Endometrium (tissue), 2 donors: Measurements from ENCODE around the gene DISP3.

Source experiments
- FAIRE-seq: peaks from 2 replicates; lab custom pipeline; 2012; peaks lifted over from hg19 to GRCh38; lab: Jason Lieb, UNC
- donor health status: control.
- donor health status: control.

DISP3 gene

GRCh38 chr1:11486231-11487009 is 7.5 kb downstream of the DISP3 start:
- FAIRE-seq: no peak

GRCh38 chr1:11487196-11487751 is 8.3 kb downstream of the DISP3 start:
- FAIRE-seq: no peak

DNA sequence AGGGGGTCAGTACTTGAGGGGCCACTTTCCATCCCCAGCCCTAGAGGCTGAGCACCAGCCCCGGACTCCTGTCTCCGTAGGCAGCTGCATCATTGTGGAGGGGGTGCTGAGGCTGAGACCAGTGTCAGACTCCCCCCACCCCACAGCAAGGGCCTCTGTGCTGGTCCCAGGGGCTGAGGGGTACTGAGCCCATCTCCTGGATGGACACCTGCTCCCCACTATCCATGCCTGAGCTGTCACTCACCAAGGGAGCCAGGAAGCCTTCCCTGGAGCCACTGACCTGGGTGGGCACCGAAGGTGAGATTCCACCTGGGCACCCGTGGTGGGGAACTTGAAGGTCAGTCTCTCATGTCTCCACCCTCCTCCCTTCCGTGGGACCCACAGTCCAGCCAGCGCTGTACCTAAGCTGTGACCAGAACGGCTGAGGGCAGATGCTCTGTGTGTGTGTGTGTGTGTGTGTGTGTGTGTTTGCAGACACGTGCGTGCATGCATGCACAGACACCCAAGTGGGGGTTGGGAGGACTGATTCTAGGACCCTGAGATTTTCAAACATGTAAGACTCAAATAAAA is 9.3 kb downstream of the DISP3 start:
- FAIRE-seq: no peak

DNA sequence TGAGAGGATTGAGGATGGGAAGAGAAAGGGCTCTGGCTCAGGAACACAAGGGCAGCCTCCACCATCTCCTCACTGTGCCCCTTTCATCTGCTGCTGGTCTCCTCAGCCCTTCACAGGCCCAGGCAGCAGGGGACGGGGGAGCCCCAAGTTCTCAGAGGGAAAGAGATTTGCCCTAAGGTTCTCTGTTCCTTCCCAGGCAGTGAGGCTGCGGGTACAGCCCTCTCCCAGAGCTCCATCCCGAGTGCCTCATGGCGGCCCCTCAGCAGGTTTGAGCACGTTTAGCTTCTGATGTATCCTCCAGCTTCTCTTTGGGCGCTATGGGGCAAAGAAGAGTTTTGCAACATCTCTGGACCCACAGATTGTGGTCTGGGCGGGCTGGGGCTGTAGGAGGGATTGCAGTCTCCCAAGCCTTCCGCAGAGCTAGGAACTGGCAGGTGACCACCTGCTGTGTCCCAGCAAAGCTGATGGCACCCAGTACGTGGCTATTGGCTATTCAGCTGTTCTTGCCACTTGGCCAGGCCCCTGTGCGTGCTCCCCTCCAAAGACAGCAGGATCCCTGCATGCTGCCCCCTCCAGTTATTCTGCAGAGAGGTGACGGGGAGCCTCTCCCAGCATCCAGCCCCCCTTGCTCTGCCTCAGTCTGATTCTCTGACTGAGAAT is 10.1 kb downstream of the DISP3 start:
- no peak for FAIRE-seq

DNA sequence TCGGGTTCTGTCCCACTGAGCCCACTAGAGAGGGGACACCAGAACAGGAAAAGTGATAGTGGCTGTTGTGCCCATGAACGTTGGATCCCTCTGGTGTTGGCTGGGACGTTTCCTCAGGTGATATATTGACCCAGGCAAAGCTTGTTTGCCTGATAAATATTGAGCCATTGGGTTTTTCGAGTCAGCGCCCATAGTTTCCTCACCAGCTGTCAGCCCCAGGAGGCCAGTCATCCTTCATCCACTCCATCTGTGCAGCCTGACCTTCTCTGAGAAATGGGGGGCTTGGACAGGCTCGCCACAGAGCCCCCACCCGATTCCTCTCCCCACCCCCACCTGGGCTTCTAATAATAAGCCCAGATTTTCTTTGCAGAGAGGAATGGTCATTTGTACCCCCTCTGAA is 13.3 kb downstream of the DISP3 start:
- FAIRE-seq: no peak

GRCh38 chr1:11493972-11494655 is 15.2 kb downstream of the DISP3 start:
- FAIRE-seq: no peak

- FAIRE-seq: no peak
These were observed 15.8 kb downstream of the DISP3 start for GRCh38 chr1:11494771-11495170.

DNA sequence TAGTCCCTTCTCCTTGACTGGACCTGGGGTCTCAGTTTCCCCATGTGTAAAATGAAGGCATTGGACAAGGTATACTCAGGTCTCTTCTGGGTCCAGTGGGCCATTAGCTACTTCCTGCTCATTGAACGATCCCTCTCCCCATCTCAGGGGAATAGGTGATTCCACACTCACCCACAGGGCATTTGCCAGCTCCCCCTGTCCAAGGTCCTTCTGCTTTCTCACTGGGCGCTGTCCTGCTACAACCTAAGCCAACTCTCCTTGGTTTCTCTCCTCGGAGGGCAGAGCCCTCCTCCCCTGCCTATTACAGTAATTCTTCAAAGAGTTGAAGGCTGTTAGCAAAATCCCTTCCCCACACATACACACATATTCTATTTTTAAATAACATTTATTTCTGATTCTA is 16.6 kb downstream of the DISP3 start:
- no peak for FAIRE-seq

- FAIRE-seq: no peak
These were observed 17.7 kb downstream of the DISP3 start for GRCh38 chr1:11496551-11497080.

DNA sequence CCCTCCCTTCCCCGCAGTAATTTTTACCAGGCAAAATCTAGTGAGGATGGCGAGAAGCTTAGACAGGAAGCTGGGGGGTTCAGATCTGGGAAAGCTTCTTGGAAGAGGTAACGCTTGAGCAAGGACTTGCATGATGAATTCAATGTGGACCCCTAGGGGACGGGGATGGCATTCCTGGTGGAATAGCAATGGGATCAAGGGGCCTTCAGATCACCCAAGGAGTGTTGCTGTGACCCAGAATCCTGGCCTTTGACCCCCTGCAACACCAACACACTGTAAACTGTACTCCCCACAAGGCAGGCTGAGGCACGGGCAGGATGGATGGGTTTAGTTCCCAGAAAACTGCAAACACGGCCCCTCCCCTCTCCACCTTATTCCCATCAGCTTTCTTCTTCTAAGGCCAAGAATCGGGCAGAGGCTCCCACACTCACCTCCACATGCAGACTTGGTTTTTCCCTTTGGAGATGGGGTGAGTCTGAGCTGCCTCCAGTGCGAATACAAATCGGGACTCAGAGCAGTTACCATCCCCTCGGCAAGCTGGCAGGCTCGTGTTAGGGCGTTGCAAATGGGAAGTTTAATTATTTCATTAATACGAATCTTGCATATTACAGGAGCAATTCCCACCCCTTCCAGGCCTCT is 20.1 kb downstream of the DISP3 start:
- no peak for FAIRE-seq

GRCh38 chr1:11499601-11500331 is 20.8 kb downstream of the DISP3 start:
- no peak for FAIRE-seq

GRCh38 chr1:11500881-11501280 is 21.9 kb downstream of the DISP3 start:
- FAIRE-seq: no peak

- no peak for FAIRE-seq
These were observed 22.5 kb downstream of the DISP3 start for GRCh38 chr1:11501491-11501897.

GRCh38 chr1:11501906-11502485 is 23.0 kb downstream of the DISP3 start:
- no peak for FAIRE-seq

DNA sequence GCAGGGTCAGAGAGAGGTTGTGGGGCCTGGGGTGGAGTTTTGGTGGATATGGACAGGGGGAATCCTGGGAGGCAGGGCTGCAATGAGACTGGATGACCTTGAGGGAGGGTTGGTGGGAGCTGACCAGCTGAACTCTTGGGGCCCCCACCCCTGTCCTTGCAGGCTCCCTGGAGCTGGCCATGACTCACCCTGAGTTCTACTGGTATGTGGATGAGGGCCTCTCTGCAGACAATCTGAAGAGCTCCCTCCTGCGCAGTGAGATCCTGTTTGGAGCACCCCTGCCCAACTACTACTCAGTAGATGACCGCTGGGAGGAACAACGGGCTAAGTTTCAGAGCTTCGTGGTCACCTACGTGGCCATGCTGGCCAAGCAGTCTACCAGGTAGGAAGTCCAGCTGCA is 23.6 kb downstream of the DISP3 start:
- no peak for FAIRE-seq

DNA sequence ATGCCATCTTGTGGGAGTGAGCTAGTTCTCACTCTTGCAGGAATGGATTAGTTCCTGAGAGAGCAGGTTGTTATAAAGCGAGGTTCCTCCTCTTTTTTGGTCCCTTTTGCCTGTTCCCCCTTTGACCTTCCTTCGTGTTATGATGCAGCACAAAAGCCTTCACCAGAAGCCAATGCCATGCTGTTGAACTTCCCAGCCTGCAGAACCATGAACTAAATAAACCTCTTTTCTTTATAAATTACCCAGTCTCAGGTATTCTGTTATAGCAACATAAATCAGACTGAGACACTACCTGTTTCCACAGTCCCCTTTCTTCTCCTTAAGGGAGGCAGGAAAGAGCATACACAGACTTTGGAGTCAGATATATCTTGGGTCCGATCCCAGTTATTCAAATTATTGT is 25.6 kb downstream of the DISP3 start:
- no peak for FAIRE-seq

DNA sequence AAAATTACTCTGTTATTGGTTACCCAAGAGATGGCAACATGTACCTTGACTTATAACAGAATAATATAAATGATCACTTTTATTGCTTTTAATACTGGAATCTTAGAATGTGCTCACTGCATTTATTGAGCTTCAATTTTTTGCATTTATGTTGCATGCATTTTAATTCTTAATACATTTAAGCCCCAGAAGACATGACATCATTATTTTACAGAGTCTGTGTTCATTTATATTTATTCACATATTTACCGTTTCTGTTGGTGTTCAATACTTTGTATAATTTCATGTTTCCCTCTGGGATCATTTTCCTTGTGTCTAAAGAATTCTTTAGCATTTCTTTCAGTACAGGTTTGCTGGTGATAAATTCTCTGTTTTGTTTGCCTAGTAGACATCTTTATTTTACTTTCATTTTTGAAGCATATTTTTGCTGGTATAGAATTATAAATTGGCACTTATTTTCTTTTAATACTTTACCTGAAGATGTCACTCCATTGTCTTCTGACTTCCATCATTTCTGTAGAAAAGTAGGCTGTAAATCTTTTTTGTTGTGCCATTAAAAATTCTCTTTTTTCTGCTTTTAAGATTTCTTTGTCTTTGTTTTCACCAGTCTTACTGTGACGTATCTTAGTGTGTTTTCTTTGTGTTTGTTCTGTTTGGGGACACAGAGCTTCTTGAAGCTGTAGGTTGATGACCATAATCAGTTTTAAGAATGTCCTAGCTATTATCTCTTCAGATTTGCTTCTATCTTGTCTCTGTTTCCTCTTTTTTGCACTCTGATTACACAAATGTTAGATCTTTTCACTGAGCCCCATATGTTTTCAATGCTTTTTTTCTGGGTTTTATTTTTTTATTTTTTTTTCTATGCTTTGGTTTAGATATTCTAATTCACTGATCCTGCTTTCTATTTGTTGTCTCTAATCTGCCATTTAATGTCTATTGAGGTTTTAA is 26.9 kb downstream of the DISP3 start:
- FAIRE-seq: no peak

DNA sequence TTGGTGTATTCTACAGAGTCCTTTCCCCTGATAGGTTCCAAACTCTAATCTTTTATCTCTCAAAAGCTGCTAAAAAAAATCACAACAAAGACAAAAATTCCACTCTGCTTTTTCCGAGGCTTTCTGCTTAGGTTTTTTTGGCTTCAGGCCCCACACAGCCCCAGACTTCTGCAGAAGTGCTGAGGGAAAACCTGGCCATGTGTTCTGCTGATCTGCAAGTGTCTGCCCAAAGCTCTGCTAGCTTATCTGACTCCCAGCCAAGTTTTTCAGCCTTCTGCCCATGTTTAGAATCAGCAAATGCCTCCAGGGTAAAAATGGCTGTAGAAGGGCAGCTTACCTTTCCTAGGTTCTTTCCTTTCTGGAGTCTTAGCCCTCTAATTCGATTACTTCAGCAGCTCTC is 28.4 kb downstream of the DISP3 start:
- FAIRE-seq: no peak

- no peak for FAIRE-seq
These were observed 34.7 kb downstream of the DISP3 start for GRCh38 chr1:11513681-11514080.

- FAIRE-seq: no peak
These were observed 35.4 kb downstream of the DISP3 start for GRCh38 chr1:11514366-11514765.
